HG02981 (cell line): ENCODE data around the gene COIL.
A peak's percentile ranks its signal among the peaks of the same experiment; 100 is the strongest.

Experiments used
- ATAC-seq: cut with Tn5 transposase; IDR thresholded peaks from one replicate; pipeline ENCODE4 v1.9.1; 2021; ENCODE audit warnings: mild to moderate bottlenecking, moderate library complexity; ENCODE audit not compliant: unreplicated experiment

The COIL gene

DNA sequence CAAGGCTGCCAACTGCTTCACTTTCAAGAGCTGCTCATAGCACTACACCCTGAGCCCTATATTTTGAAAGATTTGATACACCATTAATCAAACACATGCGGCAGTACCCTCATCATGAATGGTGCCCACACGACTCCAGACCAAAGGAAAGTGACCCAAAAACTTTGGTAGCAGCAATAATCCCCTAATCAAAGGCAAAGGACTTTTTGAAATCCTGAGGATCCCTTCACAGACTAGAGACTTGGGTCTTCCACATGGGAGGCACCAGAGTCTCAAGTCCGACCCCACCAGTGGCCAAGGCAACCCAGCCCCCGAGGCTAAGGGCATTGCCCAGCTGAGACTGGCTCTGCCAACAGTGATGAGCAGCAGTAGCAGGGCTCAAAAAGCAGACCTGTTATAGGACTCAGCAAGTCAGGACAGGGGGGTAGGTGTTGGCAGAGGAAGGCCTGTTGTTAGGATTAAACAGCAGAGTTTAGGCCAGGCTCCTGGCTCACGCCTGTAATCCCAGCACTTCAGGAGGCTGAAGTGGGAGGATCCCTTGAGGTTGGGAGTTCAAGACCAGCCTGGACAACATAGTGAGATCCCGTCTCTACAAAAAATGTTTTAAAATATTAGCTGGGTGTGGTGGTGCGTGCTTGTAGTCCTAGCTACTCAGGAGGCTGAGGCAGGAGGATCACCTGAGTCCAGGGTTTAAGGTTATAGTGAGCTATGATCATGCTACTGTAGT is 50.2 kb downstream of the COIL start:
- ATAC-seq = no peak

DNA sequence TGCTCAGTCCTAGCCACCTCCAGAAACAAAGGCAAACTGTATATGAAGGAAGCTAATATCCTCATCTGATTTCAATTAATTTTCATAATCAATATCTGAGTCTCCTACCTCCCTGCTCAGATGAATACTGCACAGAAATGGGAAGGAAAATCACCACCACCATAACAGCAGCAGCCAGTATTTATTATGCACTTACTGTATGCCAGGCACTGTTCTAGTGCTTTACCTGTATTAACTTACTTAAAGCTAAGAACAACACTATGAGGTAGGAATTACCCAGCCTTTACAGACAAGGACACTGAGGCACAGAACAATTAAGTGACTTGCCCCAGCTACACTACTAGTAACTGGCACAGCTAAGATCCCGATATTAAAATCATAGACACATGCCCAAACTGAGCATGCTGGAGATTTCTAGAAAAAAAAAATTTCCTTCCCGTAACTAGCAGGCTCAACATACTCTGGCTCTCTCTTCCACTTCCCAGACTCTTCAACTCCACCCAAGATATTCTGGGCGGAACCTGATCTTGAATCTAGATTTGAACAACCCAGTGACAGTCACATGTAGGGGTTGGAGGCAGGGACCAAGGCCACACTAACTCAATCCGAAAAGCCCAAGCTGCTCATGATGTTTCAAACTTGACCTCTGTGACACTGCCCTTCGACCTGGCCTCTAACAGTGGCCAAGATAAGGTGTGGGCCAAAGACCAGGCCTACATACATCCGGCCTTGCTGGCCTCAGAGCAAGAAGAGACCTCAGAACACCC is 50.9 kb downstream of the COIL start:
- ATAC-seq = no peak

DNA sequence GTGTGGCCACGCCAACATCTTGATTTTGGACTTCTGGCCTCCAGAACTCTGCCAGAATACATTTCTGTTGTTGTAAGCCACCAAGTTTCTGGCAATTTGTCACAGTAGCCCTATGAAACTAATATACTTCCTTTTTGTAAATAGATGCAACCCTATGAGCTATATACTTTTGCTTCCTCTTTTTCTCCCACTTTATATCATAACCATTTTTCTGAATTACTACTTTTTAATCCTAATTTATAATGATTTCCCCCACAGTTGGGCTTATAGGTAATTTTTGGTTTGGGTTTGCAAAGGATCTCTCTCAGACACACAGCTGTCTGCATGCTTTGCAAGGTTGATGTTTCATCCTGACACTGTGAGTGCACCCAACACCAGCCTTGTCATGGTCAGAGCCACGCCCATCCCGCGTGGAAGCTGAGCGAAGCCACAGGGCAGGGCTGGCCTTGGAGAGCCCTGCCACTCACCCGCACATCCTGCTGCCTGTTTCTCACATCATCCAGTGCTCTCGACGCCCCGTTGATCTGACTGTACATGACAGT is 52.8 kb downstream of the COIL start:
- ATAC-seq = peak; percentile 90

DNA sequence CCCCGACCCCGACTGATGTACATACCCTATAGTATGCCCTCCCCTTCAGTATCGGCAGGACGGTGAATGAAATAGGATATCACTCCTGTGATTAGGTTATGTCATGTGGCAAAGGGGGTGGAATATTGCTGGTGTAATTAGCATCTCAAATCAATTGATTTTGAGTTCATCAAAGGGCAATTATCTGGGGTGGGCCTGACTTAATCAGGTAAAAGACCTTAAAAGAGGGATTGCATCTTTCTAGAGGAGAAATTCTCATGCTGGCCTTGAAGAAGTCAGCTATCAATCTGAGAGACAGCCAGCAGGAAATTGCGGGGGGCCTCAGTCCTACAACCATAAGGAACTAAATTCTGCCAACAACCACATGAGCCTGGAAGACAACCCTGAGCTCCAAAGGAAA is 57.3 kb downstream of the COIL start:
- no peak for ATAC-seq

DNA sequence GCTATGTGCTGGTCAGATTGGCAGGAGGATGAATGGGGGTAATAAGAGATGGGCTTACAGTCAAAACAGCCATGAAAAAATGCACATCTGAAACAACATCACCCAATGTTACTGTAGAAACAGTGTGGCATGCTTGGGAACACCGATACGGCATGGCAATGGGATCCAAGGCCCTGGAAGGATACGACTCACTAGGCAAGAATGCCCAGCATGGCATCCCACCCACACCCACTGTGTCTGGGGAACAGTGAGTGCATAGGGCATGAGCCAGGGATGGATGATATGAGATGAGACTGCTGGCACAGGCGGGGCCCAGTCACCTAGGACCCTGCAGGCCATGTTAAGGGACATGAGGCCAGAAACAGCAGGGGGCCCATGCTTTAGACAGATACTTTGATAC is 58.5 kb downstream of the COIL start:
- ATAC-seq = no peak

DNA sequence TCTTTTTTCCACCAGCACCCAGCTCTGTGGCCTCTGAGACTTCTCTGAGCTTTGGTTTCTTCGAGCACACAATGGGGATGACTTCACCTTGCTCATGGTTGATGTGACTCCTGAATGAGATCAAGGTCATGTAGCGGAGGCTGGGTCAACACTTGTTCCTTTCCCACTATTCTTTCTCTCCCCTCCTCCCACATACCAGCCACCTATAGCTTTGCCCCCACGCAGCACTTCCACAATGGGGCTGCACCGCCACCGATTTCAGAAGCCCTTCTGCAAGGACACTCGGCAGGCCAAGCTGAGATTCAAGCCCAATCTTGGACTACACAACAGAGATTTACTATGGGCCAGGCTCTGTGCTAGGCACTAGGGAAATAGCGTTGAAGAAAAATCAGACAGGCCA is 61.4 kb downstream of the COIL start:
- ATAC-seq = no peak

DNA sequence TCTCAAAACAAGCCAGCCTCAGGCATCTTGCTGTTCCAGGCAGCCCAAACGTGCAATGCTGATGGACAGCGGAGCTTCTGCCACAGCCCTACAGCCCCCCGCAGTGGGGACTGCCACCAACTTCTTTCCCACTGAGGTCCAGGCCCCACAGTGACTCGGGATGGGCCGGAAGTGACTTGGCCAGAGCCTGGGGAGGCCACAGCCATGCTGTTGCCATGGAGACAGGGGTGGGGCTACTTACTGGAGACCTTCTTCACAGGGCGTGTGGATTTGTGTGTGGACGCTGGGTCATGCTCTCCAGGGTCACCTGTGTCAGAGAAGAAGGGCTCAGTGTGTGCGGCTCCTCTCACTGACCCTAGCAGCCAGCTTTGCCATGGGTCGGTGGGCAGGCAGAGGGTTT is 62.0 kb downstream of the COIL start:
- no peak for ATAC-seq

DNA sequence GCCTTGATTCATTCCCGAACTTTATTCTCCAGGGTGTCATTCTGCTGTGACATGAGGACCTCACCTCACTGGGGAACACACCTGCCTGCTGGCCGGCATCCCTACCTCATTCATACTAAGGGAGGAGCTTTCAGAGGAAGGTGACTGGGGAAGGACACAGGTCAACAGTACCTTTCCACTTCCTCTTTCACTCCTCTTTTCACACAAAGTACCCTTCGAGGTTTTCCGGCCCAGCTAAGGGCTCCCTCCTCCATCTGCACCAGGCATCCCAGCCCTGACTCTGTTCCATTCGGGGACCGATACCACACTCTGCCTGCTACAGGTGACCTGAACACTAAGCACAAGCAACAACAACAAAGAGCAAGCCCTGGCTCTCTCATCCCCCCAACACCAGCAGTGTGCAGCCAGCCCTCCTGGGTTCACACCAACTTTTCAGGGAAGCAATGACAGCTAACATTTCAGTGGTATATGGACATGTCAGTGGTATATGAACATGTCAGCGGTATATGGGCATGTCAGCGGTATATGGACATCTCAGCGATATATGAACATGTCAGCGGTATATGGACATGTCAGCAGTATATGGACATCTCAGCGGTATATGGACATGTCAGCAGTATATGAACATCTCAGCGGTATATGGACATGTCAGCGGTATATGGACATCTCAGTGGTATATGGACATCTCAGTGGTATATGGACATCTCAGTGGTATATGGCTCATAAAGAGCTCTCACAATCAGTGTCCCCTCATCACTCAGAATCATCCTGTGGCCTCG is 63.0 kb downstream of the COIL start:
- no peak for ATAC-seq

DNA sequence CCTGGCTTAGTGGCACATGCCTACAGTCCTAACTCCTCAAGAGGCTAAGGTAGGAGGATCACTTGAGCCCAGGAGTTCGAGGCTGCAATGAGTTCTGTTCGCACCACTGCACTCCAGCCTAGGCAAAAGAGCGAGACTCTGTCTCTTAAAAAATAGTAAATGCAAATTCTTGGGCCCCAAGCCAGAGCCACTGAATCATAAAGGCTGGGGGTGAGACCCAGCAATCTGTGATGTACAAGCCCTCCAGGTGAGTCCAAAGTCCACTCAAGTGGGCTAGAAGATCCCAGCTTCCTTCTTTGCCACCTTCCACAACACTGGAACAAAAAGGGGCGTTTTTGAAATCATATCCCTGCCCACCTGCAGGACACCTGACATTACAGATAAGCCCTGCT is 63.9 kb downstream of the COIL start:
- no peak for ATAC-seq

DNA sequence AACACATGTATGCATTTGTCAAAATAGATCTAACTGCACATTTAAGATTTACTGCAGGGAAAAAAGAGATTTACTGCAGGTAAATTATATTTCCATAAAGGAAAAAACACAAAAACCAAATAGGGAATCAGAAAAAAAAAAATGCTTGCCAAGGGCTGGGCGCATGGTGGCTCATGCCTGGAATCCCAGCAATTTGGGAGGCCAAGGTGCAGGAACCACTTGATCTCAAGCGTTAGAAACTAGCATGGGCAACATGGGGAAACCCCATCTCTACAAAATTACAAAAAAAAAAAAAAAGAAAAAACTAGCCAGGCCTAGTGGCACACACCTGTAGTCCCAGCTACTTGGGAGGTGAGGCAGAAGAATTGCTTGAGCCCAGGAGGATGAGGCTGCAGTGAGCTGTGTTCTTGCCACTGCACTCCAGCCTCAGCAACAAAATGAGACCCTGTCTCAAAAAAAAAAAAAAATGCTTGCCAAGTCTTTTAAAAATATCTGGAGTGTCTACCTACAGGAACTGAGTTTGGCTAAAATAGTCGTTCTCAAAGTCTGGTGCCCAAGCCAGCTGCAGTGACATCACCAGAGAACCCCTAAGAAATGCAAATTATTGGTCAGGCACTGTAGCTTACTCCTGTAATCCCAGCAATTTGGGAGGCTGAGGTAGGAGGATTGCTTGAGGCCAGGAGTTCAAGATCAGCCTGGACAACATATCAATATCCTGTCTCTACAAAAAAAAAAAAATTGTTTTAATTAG is 64.5 kb downstream of the COIL start:
- no peak for ATAC-seq

DNA sequence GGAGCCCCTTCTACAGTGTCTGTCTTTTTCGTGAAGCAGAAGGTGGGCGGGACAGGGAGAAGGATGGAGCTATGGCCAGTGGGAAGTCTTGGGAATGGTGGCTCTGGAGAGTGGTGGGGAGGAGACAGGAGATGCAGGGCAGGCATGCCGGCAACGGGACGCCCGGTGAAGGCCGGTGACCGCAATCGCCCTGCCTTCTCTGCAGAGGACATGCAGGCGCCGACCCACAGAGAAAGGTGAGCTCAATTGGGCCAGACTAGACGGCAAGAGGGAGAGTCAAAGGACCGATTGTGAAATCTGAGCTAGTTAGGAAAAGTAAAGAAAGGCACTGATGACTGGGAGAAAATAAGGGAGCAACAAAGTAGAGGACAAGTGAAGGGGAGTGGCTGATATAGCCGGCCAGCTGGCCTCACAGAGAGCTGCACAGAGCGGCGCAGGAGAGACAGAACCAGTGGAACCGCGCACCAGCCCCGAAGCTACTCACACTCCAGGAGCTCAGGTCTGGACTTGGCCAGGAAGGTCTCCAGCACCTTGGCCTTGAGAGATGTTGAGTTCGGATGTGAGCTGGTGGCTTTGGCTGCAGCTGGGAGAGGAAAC is 65.9 kb downstream of the COIL start:
- ATAC-seq = no peak

DNA sequence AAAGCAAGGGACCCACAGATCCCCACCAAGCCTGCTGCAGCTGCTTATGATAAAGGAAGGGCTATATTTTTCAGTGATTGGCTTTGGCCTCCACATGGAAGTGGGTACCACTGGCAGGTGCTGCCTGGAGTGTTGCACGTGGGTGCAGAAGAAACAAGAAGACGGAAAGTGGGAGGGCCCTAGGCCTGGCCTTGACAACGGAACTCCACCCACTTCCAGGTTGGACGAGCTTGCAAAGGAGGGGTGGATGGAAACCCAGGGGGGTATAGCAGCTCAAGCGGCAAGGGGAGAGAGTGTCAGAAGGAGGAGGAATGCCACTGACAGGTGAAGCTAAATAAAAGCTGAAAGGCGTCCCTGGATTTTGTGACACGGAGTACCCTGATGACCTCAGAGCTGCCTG is 67.3 kb downstream of the COIL start:
- no peak for ATAC-seq

DNA sequence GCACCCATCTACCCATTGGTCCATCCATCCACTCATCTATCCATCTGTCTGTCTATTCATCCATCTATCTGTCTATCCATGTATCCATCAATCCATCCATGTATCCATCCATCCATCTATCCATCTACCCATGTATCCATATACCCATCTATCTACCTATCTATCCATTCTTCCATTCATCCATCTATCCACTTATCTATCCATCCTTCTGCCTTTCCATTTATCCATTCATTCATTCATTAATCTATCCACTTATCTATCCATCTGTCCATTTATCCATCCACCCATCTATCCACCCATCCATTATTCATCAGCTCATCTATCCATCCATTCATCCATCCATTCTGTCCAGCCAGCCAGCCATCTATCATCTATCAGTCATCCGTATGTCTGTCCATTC is 68.5 kb downstream of the COIL start:
- ATAC-seq = no peak

DNA sequence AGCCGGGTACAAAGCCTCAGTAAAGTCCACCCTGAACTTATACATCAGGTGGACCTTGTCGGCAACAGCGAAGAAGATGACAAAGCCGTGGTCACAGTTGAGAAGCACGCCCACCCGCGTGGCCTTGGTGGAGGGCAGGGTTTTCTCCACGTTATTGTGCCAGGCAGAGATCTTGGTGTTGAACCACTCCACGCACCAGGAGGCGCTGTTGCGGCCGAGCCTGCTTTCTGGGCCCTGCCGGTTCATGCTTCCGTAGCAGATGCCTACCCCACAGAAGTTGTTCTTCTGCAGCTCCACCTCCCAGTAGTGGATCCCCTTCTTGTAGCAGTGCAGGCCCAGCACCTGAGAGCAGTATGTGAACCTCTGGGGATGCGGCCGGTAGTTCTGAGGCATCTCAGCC is 69.1 kb downstream of the COIL start:
- no peak for ATAC-seq

DNA sequence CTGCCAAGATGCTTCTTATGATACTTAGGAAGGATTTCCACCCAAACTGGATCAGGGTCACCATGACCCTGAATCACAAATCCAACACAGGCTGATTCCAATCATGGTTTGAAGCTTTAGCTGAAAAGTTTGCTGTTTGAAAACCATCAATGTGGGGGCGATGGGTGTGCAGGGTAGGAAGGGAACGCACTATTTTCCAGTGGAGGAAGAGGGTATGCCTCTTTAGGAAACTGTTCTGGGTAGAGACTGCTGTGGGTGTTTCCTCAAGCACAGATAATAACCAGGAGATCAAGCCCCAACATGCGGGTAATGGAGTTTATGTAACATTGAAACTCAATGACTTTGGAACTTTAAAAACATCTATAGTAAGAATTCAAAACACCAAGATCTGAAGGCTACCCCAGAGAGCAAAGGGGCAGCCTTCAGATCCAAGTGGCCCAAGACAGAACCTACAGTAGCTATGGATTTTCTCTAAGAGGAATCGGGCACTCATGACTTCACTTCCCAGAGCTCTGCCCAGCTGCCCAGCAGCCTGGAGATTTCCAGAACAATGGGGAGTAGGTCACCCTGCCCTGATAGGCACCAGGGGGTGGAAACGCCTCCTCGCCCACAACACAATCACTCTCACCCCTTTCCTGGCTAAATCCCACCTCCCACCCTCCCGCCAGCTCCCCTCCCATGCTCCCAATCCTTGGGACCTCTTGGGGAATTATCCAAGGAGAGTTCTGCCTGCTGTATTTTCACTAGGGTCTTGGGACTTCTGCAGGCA is 69.8 kb downstream of the COIL start:
- ATAC-seq = no peak

DNA sequence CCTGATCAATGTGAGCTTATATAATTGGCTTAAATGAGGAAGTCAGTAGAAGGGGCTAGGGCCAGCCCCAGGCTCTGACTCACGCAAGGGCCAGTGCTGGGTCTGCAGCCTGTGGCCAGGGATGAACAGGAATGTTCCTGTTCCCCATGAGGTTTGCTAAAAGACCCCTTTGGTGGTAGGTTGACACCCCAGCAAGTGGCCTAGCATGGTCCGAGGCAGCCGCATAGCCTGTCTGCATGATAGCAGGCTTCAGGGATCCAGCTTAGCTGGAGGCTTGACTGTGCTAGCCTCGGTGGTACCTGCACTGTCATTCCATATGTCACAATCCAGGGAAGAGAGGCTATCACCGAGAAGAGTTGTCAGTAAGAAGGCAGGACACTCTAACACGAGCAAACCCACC is 70.5 kb downstream of the COIL start:
- no peak for ATAC-seq
